HEK293T (cell line): ENCODE data around the gene CACNG7.

Experiments
- BHLHE40 ChIP-seq: fragments of 450-650 bp; IDR thresholded peaks from 2 replicates; pipeline ENCODE4 v1.6.1; 2016; ENCODE audit warnings: mild to moderate bottlenecking, moderate library complexity, borderline replicate concordance
- CTBP1 ChIP-seq: fragments of 450-650 bp; IDR thresholded peaks from 2 replicates; pipeline ENCODE4 v1.6.1; 2016; ENCODE audit warnings: borderline replicate concordance
- ELF4 ChIP-seq: fragments of 450-650 bp; IDR thresholded peaks from 2 replicates; pipeline ENCODE4 v1.6.1; 2017; ENCODE audit warnings: antibody characterized with exemption
- FOXA1 ChIP-seq: fragments of 450-650 bp; IDR thresholded peaks from 2 replicates; pipeline ENCODE4 v1.6.1; 2016; ENCODE audit warnings: mild to moderate bottlenecking
- LEF1 ChIP-seq: fragments of 450-650 bp; IDR thresholded peaks from 2 replicates; pipeline ENCODE4 v1.6.1; 2017; ENCODE audit warnings: mild to moderate bottlenecking, borderline replicate concordance
- SP1 ChIP-seq: fragments of 450-650 bp; IDR thresholded peaks from 2 replicates; pipeline ENCODE4 v1.6.1; 2017
- SUZ12 ChIP-seq: fragments of 450-650 bp; IDR thresholded peaks from 2 replicates; pipeline ENCODE4 v1.6.1; 2016; ENCODE audit warnings: mild to moderate bottlenecking

- TF ChIP-seq SP1 (no peak), FOXA1 (no peak), SUZ12 (no peak), BHLHE40 (no peak), CTBP1 (no peak), ELF4 (no peak), LEF1 (no peak)
Observed at GRCh38 chr19:53982611-53983010, 73.5 kb downstream of the CACNG7 start.
